NCI-H82 treated with DMSO at 0.1 percent for 48 hours (cell line): ENCODE data around the gene RIPOR2.
"Not testable (repeated sequence)": the region's sequence is repeated elsewhere in the genome, so short reads cannot be mapped to it uniquely, and the experiment has no call there.

ENCODE experiments used
- DNase-seq: peaks from one replicate; lab custom pipeline; 2025; ENCODE audit not compliant: unreplicated experiment; lab: John Stamatoyannopoulos, UW

Gene RIPOR2

DNA sequence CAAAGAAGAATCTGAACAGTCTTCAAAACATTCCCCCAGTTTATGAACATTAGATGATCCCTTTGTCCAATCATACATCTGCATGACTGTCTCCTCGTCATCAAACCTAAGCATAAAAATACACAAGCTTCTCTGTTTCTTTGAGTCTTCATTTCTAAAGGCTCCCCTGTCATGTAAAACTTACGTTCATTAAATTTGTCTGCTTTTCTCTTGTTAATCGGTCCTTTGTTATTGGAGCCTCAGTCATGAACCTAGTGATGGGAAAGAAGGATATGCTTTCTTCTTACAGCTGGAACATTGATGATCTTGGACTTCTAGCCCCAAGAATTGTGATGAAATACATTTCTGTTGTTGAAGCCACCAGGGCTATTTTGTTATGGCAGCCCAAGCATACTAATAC is 18.0 kb upstream of the RIPOR2 start:
- no peak for DNase-seq

DNA sequence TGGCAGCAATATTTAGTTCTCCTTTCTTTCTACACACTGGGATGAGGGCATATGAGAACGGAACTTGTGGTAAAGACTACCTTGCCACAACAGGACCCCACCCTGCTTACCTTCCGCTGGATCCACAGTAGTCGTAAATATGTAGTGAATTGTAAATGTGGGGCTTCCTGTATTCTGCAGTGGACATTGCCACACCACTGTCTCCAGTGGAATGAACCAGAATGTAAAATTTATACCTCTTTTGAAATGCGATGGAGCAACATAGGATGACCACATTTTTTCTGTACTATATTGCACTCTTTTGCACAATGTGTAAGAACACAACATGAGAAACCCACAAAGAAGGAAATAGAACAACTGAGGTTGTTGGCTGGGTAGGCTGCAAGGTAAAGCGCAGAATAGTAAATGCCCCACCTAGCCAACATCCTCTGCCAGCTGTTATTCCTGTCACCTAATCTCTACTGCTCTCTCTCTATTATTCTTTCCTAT is 16.1 kb upstream of the RIPOR2 start:
- no peak for DNase-seq

DNA sequence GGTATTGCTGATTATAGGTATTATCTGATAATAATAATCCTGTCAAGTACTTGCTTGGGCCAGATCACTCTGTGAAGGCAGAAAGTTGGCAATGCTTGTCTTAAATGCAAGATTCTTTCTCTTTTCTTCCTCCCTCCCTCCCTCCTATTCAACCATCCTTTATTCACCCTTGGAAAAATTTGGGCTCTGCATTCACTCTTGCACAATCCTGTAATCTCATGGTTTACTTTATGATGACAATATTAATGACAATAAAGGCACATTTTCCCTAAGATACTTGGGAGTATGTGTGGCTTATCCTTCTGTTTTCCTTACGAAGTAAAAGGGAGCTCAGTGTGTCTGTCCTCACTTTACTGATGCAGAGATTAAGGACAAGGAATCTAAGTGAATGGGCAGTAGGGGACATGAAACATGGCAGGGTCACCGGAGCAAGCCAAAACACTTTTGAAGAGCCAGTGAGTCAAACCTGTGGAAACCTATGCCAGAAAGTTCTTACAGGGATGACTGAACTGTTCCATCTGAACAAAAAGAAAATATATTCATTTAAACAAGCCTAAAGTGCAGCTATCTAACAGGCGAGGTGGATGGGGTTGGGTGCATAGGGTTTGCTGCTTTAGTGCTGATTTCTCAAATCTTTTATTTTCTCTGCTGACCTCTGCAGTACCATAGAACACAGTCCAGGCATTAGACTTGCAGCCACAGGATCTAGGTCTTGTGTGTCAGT is 14.6 kb upstream of the RIPOR2 start:
- no peak for DNase-seq

DNA sequence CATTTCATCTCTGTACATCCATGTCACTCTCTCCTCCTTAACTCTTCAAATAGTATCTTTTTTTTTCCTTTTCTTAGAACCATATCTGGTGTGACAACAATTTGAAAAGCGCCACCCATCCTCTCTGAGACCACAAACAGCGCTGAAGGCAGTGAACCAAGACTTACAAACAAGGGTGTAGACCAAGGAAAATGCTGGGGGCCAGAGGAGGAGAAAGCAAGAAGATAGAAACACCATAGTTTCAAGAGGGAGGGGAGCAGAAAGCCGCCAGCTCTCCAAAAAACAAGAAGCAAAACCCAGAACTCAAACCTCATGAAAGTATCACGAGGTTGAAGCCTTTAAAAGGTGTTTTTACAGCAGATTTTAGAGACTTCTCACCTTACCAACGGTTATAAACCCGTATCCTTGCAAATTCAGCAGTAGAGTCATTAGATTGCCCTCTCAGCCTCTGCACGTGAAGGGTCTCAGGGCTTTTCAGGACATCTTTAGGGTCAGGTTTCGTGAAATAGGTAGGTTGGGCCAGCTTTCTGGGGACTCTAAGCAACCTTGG is 13.3 kb upstream of the RIPOR2 start:
- DNase-seq: no peak

DNA sequence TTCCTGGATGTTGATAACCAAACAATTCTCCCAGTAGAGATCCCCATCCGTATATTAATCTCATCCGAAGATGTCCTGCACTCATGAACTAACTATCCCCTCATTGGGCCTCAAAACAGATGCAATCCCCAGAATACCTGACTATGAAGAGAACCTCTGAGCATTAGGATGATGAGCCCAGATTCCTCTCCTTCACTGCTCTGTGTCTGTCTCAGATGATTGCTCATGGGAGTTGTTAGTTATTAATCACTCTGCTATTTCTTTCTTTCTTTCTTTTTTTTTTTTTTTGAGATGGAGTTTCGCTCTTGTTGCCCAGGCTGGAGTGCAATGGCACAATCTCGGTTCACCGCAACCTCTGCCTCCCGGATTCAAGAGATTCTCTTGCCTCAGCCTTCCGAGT is 12.5 kb upstream of the RIPOR2 start:
- not testable (repeated sequence) for DNase-seq

DNA sequence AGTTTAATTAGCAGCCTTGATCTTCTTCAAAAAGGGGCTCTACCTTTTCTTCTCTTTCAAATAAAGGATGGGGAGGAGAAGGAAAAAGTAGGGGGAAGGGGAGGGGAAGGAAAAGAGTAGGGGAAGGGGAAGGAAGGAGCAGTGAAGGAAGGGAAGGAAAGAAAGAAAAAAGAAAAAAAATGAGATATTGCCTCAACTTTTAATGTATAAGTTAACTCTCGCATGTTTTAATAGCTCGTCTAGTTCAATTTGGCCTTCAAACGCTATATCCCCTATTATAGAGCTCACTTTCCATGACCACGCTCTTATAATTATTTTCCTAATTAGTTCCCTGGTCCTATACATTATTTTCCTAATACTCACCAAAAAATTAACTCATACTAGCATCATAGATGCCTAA is 11.9 kb upstream of the RIPOR2 start:
- DNase-seq: no peak

DNA sequence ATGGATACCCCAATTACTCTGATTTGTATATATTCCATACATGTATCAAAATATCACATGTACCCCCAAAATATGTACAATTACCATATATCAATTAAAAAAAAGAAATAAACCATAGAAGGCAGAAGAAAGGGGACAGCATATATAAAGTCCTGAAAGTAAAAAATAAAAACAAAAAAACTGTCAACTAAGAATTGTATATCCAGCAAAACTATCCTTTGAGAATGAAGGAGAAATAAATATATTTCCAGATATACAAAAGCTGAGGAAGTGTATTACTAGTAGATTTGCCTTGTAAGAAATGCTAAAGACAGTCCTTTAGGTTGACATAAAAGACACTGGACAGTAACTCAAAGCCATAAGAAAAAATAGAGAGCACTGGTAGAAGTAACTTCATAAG is 9.3 kb upstream of the RIPOR2 start:
- no peak for DNase-seq

DNA sequence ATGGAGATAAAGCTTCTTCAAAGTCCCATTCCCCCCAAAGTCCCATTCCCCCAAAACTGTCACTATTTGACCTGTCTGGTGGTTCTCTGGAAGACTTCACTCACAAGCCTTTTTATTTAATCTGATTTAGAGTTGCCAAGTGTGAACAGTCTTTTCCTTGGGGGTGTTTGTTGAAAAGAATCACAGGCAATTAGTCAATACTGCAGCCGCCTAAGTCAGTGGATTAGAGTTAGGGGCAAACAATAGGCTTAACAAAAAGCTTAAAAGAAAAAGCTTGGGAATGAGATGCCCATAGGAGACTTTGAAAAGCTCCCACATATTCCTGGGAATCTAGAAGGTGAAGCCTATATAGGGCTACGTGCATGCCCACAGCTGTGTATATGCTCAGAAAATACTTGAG is 8.0 kb upstream of the RIPOR2 start:
- DNase-seq: no peak

DNA sequence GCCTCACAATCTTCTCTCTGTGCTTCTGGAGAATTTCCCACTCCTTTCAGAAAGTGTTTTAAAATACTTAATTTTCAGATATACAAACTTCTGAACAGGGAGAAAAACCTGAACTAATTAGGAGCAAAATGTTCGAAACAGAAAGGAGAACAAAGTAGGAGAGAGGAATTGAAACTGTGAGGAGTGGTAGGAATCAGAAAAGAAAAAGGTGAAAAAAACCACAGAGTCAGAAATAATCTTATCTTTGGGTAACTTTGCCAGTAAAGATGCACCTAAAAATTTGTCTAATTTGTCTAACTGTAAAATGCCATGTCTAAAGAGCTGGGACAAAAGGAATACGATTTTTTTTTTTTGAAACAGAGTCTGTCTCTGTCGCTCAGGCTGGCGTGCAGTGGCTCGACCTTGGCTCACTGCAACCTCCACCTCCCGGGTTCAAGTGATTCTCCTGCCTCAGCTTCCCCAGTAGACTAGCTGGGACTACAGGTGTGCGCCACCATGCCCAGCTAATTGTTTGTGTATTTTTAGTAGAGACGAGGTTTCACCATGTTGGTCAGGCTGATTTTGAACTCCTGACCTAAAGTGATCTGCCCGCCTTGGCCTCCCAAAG is 4.7 kb upstream of the RIPOR2 start:
- no peak for DNase-seq

DNA sequence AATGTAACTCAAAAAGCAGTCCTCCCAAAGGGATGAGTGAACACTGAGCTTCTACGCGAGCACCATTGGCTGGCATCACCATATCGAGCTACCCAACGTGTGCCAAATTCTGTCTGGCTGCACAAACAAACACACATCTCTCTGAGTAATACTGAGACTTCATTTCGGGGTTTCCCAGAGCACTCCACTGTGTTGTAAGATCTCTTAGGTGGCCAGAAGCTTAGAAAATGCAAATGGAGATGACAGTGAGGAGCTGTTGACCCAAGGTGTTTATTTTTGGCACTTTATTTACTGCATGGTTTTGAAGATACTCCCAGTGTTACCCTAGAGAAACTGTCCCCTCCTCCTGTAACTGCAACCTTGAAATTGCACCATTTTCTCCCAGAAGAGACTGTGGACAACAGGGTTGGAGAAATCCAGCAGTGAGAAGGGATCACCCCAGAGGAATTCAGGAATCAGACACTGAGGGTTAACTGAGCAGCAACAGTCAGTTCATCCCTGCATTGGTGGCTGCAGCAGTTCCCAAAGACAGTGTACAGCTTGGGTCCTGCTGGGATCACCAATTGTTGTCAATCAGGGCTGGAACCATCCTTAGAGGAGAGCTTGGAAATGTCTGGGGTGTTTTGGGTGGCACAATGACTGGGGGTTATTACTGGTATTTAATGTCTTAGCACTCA is 1.0 kb upstream of the RIPOR2 start:
- DNase-seq: no peak

DNA sequence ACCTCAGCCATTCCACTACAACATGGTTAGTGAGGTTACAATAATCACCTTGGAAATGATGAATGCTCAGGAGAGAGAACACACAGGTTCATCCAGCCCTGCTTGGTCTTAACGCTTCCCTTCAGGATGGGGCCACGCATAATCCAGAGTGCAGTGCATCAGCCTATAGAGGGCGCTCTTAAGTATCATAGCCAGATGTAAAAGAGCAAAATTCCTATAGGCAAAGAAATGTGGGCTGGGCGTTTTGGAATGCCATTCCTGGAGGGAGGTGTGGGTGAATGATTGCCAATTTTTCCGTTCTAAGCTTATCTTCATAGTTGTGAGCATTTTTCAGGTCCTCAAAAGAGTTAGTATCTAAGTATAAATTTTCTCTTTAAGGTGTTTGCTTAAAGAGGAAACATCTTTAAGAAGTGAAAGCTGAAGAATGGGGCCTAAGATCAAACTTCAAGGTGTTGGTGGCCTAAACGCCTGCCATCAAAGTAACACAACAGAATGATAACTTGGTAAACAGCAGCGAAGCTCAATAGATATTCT is 1.8 kb downstream of the RIPOR2 start:
- DNase-seq: peak; percentile 50

DNA sequence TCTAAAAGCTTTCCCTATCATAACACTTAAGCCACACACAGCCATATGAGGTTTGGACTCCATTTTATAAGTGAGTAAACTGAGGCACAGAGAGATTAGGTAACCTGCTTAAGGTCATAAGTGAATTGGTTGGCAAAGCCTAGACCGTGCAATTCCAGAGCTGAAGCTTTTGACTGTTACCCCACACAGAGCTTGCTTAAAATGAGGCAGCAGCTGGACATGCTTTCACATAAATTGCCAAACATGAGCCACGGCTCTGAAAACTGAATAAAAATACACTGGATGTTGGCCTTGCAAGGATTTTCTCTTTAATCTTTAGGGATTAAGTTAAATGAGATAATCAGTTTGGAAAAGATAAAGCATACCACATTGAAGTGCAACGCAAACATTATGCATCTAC is 2.5 kb downstream of the RIPOR2 start:
- DNase-seq: peak; percentile 54

DNA sequence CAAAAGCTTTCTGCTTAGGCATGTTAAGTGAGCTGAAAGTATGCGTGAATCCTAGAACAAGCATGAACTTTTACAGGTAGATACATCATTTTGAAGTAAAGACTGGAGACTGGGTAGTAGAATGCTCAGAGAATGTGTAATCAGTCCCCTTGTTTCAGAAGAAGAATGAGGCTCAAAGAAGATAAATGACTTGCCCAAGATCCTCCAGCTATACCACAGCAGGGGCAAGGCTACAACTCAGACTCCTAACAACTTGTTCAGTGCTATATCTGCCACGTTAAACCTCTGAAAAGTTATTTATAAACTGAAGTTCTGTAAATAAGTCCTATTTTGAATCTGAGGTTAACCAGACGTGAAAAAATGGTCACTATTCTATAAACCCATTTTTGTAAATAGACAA is 2.9 kb downstream of the RIPOR2 start:
- DNase-seq: no peak

DNA sequence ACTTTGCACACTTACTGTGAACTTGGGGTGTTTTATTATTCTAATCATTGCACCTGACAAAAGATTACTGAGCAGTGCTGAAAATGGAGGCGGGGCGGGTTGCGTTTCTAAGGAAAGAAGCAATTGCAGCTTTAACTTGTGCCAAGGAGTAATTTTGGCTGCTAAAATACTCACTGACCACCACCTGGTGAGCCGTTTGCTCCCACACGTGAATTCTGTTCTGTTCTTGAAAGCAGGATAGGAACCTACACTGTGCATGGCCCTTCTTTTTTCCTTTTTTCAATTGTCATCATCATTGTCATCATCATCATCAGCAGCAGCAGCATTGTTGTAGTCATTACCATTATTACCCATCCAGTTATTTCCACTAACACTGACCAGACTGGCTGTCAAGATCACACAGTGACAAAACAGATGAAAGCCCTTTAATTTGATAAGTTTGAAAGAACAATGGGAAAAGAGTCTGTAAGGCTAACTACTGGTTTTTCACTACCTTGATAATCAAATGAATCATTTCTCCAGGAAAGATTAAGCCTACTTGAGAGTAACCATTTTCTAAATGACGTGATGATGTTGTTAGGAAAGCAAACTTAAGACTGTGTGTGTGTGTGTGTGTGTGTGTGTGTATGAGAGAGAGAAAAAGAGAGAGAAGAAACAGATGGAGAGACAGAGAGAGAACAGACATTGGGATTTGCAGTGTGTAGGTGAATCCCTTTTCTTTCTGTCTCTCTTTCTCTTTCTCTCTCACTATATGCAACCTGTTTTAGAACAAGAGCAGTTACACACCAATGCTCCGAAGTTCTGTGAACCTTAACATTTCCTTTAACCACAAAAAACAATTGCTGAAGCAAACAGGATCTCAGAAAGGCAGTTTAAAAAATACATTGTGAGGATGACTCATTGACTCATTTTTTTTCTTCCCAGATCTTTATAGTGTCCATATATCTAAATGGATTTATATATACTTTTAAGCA is 3.8 kb downstream of the RIPOR2 start:
- no peak for DNase-seq

DNA sequence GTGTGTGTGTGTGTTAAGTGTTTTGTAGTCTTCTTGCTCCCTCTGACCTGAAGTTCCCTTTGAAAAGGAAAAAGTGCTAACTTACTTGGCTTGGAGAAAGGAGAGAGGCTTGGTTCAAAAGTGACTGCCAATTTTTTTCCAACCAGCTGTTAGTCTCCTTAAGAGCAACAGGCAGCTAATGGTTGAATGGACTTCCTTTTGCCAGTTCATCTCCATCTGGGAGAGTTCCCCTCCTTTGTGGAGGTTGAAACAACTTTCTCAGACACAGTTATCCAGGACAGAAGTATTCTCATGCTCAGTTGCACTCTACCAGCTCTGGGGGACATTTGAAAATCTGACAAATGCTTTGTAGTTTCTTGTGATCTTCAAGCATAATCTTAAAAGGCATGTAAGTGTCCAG is 4.5 kb downstream of the RIPOR2 start:
- no peak for DNase-seq

DNA sequence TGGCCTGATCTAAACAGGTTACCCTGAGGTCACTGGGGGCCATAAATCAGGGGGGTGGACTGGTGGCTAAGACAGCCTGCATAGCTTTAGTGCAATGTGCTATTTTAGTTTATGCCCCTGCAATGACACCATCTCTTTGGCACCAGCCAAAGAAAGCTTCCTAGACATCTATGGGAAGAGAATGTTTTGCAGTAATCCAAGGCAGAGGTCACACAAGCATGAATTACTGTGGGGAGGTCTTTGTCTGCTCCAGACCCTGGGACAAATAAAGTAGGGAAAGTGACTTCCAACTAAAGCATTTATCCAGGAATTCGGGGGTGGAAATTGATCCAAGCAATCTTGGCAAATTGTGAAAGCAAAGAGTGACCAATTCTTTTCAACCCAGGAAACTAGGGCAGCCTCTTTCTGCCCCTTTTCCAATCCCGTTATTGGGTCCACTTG is 5.3 kb downstream of the RIPOR2 start:
- no peak for DNase-seq

DNA sequence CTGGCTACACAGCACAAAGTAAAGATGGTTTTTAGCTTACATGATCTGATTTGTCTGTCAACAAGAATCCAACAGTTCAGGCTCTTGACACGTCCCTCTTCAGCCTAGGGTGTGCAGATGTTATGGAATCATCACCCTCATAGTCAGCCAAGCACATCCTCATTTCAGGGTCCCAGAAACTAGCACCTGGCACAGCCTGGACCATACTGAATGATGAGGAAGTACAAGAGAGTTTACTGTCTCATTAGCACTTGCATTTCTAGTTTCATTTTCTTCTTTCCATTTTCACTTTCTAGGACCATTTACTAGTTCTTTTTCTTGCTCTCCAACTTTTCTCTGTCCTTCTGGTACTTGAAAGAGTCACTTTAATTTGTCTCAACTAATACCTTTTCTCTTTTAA is 6.5 kb downstream of the RIPOR2 start:
- DNase-seq: no peak

DNA sequence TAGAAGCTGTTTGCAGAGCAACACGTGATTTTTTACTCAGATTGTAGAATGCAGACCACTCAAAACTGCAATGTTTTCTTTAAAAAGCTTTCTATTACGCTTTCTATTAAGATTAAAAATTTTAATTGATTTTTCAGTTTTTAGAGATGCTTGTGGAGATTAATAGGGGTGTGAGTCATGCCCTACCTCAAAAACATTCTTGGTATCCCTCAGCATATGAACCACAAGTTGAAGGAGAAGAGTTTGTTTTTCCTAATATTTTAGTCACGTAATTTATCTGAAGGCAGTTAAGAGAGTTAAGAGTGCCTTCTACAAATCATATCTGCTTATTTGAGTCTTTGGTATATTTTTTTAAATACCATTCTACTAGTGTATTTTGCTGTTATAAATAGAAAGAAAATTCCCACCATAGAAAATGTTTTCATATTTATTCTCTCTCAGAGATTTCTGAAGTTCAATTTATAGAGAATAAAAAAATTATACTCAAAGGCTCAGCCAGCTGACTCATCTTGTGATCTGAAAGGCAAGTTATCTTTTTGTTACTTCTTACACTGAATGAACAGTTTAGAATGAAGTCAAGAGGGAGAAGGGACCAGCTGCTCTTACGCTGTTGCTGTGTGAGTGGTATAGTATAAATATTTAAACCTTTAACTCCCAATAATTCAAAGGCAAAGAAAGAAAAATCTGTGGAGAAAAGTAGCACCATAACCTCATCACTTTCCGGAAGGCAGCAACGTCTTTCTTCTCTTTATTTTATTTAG is 7.6 kb downstream of the RIPOR2 start:
- DNase-seq: no peak

DNA sequence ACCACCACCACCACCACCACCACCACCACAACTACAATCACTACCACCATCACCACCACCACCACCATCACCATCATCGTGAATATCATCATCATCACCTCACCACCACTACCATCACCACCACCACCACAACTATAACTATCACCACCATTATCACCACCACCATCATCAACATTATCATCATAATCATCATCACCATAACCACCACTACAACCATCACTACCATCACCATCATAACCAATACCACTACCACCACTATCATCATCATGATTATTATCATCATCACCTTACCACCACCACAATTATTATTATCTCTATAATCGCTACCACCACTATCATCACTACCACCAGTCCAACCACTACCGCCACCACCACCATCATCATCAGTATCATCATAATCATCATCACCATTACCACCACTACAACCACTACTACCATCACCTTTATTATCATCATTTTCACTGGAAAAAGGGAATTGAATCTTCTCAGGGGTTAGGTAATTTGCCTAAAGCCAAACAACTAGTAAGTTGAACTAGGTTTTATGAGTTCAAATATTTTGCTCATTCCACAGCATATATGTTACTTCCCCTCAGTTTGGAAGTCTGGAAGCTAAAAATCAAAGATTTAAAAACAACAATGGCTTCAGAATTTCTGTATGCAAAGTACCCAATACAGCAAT is 8.3 kb downstream of the RIPOR2 start:
- no peak for DNase-seq
